Sigmoid colon (tissue), 7 donors: Measurements from ENCODE around the gene CYB561. TPM values are rescaled to one million over a fixed set of nuclear protein-coding genes. Genes with fewer than 3 reads are reported as not detected.

Experiments
- DNase-seq: peaks from one replicate; pipeline ENCODE4 v3.0.0-alpha.2; 2019
- H3K27ac ChIP-seq, 4 donors: fragments of 200-600 bp; sonication (generic); one replicate each; pipeline ENCODE4 v1.5.1; 2016 to 2019; ENCODE audit warnings: mild to moderate bottlenecking in 1 of 4
- H3K27me3 ChIP-seq, 3 donors: fragments of 200-600 bp; sonication (generic); one replicate each; pipeline ENCODE4 v1.5.1; 2019; ENCODE audit warnings: mild to moderate bottlenecking in 1 of 3
- H3K36me3 ChIP-seq, 4 donors: fragments of 200-600 bp; sonication (generic); one replicate each; pipeline ENCODE4 v1.5.1; 2016 to 2019
- H3K4me1 ChIP-seq, 4 donors: fragments of 200-600 bp; sonication (generic); one replicate each; pipeline ENCODE4 v1.5.1; 2017 to 2019
- H3K4me3 ChIP-seq, 4 donors: fragments of 200-600 bp; sonication (generic); one replicate each; pipeline ENCODE4 v1.5.1; 2017 to 2019; ENCODE audit warnings: mild to moderate bottlenecking in 2 of 4, moderate library complexity in 1 of 4
- H3K9me3 ChIP-seq, 4 donors: fragments of 200-600 bp in 3 of 4; sonication (generic) in 3 of 4; one replicate each; pipeline versions ENCODE4 v1.5.1 to v1.6.1; 2013 to 2019
- CTCF ChIP-seq, 4 experiments: fragments of 450-650 bp in 3 of 4; fragments of 200-600 bp in 1 of 4; IDR thresholded peaks; one replicate each; pipeline ENCODE4 v1.5.1; 2016 to 2019; ENCODE audit warnings: antibody characterized with exemption in 4 of 4, mild to moderate bottlenecking in 3 of 4, moderate library complexity in 2 of 4
- EP300 ChIP-seq, 4 donors: sonication (generic); formaldehyde crosslinking; IDR thresholded peaks; one replicate each; pipeline ENCODE4 v1.6.1; 2017; ENCODE audit warnings: antibody characterized with exemption in 4 of 4
- POLR2A ChIP-seq, 2 donors: fragments of 450-650 bp; IDR thresholded peaks; one replicate each; pipeline ENCODE4 v1.6.1; 2016; ENCODE audit warnings: antibody characterized with exemption in 2 of 2, mild to moderate bottlenecking in 2 of 2, moderate library complexity in 2 of 2
- POLR2AphosphoS5 ChIP-seq, 4 donors: sonication (generic); formaldehyde crosslinking; IDR thresholded peaks; one replicate each; pipeline ENCODE4 v1.6.1; 2017; ENCODE audit warnings: antibody characterized with exemption in 4 of 4
- WGBS, 2 donors: extraction: QIAGEN DNeasy Blood & Tissue Kit; methylation state at CpG; one replicate each; pipeline ENCODE4 v1.1.7; 2013; 5-methylcytosine and 5-hydroxymethylcytosine counted together
- intact Hi-C: fragments of 100-400 bp; cut with DNase I; formaldehyde crosslinking; loops from one replicate; pipeline ENCODE4 v1.15.1; 2023
- polyA plus RNA-seq, 3 donors: library from polyadenylated mRNA; stranded (reverse); fragments of 200-250 nt; gene quantifications; one replicate each; pipeline ENCODE4 v1.2.3, GENCODE V29; 2013
- total RNA-seq, 4 donors: library from RNA; depleted of rRNA; stranded (reverse); fragments of >200 nt; gene quantifications; one replicate each; pipeline ENCODE4 v1.1.0, GENCODE V29; 2016
- donor health status: healthy with polysubstance abuse.
- donor health status: Bipolar disorder and iron deficiency.
- donor health status: healthy.

Gene CYB561
- total and polyA plus RNA-seq, 7 donors = 6.3 to 59.2 (median 10.3) TPM

DNA sequence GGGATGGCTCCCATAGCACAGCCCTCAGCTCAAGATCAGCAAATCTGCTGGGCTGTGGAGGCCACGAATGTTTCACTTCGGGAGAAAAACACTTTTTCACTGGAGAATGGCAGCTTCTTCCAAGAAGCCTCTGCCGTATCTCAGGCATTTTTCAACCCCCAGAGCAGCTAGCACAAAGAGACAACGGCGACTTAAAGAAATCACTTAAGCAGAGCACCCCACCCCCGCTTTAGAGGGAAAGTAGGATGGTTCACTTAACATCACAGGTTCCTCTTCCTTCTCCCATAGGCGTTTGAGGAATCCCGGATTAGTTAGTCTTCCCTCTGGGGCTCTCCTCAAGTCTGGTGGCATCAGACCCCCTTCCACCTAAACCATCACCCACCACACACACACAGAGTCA is 27.6 kb downstream of the CYB561 start:
- Histone ChIP-seq H3K9me3 (no peaks in the 10 kb centered on the region), H3K27ac (no peak overlapping the region), H3K27me3 (no peaks in the 10 kb centered on the region), H3K4me1 (no peaks in the 10 kb centered on the region), H3K36me3 (peaks cover 0 to 36% (median under 1%) of the 10 kb centered on the region in 4 donors), H3K4me3 (no peak overlapping the region)
- DNase-seq = no peak
- WGBS, 2 donors = 89 to 91% methylated on average over 8 of the region's 8 CpGs
- TF ChIP-seq POLR2A (IDR thresholded peaks at IDR 0.05) = no peak
- TF ChIP-seq EP300 (IDR thresholded peaks at IDR 0.05) = no peak
- TF ChIP-seq CTCF (IDR thresholded peaks at IDR 0.05) = no peak
- no peak for TF ChIP-seq POLR2AphosphoS5 (IDR thresholded peaks at IDR 0.05)
- intact Hi-C loops = no loop called here

DNA sequence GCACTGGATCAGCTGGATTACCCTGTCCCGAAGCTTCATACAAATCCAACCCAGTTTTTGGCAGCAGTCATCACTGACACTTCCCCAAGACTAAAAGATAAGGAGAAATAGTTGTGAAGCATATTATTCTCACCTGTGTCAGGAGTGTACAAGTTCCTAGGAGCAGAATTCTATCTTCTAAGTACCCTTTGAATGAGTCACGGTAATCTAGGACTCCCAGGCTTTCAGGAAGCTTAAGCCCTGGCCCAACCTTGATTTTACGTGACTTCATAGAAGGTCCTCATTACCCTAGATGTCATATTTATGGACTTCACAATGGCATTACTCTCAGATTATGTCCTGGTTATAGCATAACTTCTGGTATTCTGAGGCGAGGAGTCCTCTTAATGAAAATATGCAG is 31.9 kb downstream of the CYB561 start:
- Histone ChIP-seq H3K9me3 (no peaks in the 10 kb centered on the region), H3K27ac (no peak overlapping the region), H3K4me3 (no peak overlapping the region), H3K36me3 (peaks cover 0 to 42% (median 9%) of the 10 kb centered on the region in 4 donors), H3K4me1 (no peaks in the 10 kb centered on the region), H3K27me3 (no peaks in the 10 kb centered on the region)
- intact Hi-C loops = no loop called here
- TF ChIP-seq POLR2A (IDR thresholded peaks at IDR 0.05) = no peak
- TF ChIP-seq POLR2AphosphoS5 (IDR thresholded peaks at IDR 0.05) = no peak
- no peak for TF ChIP-seq EP300 (IDR thresholded peaks at IDR 0.05)
- TF ChIP-seq CTCF (IDR thresholded peaks at IDR 0.05) = no peak
- 92 to 94% methylated on average over 4 of the region's 4 CpGs for whole genome bisulfite sequencing, 2 donors
- no peak for DNase-seq

GRCh38 chr17:63413128-63413527 is 33.0 kb downstream of the CYB561 start:
- Histone ChIP-seq H3K36me3 (peaks cover 0 to 40% (median 9%) of the 10 kb centered on the region in 4 donors), H3K4me3 (no peak overlapping the region), H3K27ac (no peak overlapping the region), H3K4me1 (no peaks in the 10 kb centered on the region), H3K27me3 (no peaks in the 10 kb centered on the region), H3K9me3 (no peaks in the 10 kb centered on the region)
- no peak for TF ChIP-seq POLR2AphosphoS5 (IDR thresholded peaks at IDR 0.05)
- no peak for TF ChIP-seq EP300 (IDR thresholded peaks at IDR 0.05)
- no peak for TF ChIP-seq CTCF (IDR thresholded peaks at IDR 0.05)
- TF ChIP-seq POLR2A (IDR thresholded peaks at IDR 0.05) = no peak
- DNase-seq = no peak
- intact Hi-C loops = no loop called here
- WGBS, 2 donors = 96 to 99% methylated on average over 3 of the region's 3 CpGs

- TF ChIP-seq EP300 (IDR thresholded peaks at IDR 0.05) (no peak), POLR2AphosphoS5 (IDR thresholded peaks at IDR 0.05) (no peak), POLR2A (IDR thresholded peaks at IDR 0.05) (no peak), CTCF (IDR thresholded peaks at IDR 0.05) (no peak)
- H3K27me3 ChIP-seq = no peaks in the 10 kb centered on the region
- H3K4me3 ChIP-seq = no peak overlapping the region
- peaks cover 0 to 40% (median 9%) of the 10 kb centered on the region in 4 donors for H3K36me3 ChIP-seq
- no peaks in the 10 kb centered on the region for H3K4me1 ChIP-seq
- DNase-seq = no peak
- 86 to 91% methylated on average over 6 of the region's 6 CpGs for WGBS, 2 donors
- intact Hi-C loops = no loop called here
- H3K9me3 ChIP-seq = no peaks in the 10 kb centered on the region
- no peak overlapping the region for H3K27ac ChIP-seq
Observed at GRCh38 chr17:63412234-63412633, 33.9 kb downstream of the CYB561 start.

DNA sequence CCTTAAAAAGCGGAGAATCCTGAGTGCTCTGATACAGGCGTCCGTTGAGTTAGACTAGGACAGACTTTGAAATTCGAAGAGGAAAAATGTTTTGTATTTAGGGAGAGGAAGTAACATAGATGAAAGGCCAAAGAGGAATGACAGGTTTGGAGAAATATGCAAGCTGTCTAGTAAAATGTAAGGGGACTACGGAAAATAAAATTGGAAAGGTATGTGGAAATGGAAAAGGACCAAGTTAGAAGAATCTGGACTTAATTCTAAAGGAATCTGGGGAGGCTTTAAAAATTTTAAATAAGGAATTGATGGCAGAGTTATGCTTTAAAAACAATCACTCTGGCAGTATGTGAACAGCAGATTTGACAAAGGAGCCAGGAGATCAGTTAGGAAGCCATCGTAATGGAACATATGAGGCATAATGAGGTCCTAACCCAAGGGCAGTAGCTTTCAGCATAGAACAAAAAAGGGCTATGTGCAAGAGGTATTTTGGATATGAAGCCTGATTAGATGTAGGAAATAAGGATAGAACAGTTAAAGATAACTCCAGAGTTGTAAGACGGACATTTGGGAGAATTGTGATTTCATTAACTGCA is 38.3 kb downstream of the CYB561 start:
- intact Hi-C loops = loop anchor here (5.0 to 10.0 kb wide), 3 partner anchors 326 to 441 kb away; partner anchors contain the start of gene TANC2
- no peak for TF ChIP-seq POLR2AphosphoS5 (IDR thresholded peaks at IDR 0.05)
- TF ChIP-seq CTCF (IDR thresholded peaks at IDR 0.05) = no peak
- no peak for TF ChIP-seq EP300 (IDR thresholded peaks at IDR 0.05)
- no peak for TF ChIP-seq POLR2A (IDR thresholded peaks at IDR 0.05)
- no peak for DNase-seq
- peaks cover 0 to 16% (median 5%) of the 10 kb centered on the region in 4 donors for H3K36me3 ChIP-seq
- H3K27me3 ChIP-seq = no peaks in the 10 kb centered on the region
- no peak overlapping the region for H3K4me3 ChIP-seq
- no peaks in the 10 kb centered on the region for H3K9me3 ChIP-seq
- H3K27ac ChIP-seq = no peak overlapping the region
- 91 to 95% methylated on average over 7 of the region's 7 CpGs for WGBS, 2 donors
- H3K4me1 ChIP-seq = peaks cover 0 to 9% (median 8%) of the 10 kb centered on the region in 4 donors
